NCI-H2227 (cell line): ENCODE data around the gene FUOM.
A peak's percentile ranks its signal among the peaks of the same experiment; 100 is the strongest.

ENCODE experiments used
- DNase-seq: peaks from one replicate; lab custom pipeline; 2025; ENCODE audit not compliant: unreplicated experiment; lab: John Stamatoyannopoulos, UW

The FUOM gene

DNA sequence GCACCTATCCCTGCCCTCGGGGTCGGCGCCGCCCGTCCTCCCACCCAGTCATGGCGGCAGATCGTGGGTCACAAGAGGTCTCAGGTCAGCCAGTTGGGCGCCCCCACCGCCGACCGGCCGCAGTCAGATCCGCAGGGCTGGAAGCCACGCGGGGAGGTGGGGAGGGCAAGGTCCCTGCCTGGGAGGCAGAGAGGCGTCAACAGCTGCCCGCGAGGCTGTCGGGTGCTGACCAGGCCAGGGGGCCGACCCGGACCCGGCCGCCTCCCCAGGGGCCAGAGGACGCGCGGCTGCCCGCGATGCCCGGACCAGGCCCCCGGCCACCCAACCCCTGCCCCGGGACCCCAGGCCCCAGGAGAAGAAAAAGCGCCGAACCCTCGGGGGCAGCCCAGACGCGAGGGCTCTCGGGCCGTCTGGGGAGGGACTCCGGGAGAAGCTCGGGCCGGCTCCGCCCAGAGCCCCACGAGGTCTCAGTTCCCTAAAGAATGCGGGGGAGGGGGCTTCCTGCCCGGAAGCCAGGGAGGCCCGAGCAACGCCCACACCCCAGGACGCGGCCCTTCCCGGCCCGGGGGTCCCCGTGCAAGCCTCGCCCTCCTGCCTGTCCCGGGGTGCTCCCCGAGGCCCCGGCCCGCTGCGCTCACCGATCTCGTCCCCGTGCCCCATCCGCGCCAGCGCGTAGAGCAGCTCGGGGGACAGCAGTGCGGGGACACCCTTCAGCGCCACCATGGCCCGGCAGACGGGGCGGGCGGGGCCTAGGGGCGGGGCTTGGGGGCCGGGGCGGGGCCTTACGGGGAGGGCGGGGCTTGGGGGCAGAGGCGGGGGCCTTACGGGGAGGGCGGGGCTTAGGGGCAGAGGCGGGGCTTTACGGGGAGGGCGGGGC is at the start of gene FUOM:
FUOM (minus strand) TSS at position 735 of the 877 bp plus-strand sequence; CDS start at position 723, 12 bp downstream.
- DNase-seq = peak; percentile 54

DNA sequence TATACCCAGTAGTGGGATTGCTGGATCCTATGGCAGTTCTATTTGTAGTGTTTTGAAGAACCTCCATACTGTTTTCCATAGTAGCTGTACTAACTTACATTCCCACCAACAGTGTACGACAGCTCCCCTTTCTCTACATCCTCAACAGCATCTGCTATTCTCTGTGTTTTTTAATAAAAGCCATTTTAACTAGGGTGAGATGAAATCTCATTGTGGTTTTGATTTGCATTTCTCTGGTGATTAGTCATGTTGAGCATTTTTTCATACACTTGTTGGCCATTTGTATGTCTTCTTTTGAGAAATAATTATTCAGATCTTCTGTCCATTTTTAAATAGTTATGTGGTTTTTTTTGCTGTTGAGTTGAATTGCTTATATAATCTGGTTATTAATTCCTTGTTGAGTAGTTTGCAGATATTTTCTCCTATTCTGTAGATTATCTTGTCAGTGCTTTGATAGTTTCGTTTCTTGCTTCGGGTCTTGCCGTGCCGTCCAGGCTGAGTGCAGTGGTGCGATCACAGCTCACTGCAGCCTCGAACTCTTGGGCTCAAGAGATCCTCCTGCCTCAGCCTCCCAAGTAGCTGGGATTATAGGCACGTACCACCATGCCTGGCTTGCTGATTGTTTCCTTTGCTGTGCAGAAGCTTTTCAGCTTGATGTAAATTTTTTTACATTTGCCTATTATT is 48.2 kb upstream of the FUOM start:
- no peak for DNase-seq

- DNase-seq = no peak
These were observed 47.5 kb upstream of the FUOM start for GRCh38 chr10:133405272-133405671.

DNA sequence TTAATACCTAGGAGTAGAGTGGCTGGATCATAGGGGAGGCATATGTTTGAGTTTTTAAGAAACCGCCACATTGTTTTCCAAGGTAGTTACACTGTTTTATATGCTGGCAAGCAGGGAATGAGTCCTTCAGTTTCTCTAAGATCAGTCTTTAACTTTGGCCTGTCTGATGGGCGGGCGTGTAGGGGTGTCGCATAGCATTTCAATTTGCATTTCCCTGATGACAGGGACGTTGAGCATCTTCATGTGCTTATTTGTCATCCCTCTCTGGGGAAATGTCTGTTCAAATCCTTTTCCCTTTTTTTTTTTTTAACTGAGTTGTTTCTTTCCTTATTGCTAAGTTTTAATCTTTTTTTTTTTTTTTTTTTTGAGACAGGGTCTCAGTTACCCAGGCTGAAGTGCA is 46.0 kb upstream of the FUOM start:
- no peak for DNase-seq

DNA sequence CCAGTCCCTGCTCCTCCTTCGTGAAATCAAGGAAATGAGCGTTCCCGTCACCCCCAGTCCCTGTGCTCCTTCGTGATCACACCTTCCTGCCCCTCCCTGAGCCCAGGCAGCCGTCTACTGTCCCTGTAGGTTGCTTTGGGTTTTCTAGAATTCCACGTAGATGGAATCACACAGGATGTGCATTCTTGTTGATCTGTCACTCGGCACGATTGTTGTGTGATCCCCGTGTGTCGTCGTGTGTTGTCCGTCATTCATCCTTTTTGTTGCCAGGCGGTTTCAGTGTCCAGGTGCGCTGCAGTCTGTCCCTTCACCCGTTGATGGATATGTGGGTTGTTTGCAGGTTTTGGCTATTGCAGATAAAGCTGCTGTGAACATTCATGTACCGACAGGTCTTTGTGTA is 45.5 kb upstream of the FUOM start:
- no peak for DNase-seq

DNA sequence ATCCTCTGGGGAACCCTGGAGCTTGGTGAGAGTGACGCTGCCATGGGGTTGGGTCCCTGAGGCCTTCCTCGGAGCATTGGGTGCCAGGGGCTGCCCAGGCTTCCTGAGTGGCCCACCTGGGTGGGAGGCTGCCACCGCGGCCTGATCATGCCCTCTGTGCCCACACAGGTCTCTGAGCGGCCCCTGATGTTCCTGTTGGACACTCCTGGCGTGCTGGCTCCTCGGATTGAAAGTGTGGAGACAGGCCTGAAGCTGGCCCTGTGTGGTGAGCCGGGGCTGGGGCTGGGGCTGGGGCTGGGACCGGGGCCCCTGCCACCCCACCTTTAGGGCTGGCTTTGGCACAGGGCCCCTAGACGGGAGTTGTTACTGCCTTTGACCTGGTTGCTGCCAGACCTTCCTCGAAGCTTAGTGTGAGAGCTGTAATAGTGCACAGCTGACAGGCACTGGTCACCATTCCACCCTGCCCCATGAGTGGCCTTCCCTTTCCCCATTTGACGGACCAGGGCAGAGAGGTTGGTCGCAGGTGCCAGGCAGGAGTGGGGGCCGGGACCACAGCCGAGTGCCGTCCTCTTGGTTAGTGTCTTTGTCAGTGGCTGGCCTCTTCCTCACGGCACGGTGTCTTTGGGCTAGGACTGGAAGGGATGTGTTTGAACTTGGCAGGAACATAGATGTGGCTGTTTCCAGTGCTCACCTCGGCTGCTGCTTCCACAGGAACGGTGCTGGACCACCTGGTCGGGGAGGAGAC is 44.3 kb upstream of the FUOM start:
- no peak for DNase-seq

DNA sequence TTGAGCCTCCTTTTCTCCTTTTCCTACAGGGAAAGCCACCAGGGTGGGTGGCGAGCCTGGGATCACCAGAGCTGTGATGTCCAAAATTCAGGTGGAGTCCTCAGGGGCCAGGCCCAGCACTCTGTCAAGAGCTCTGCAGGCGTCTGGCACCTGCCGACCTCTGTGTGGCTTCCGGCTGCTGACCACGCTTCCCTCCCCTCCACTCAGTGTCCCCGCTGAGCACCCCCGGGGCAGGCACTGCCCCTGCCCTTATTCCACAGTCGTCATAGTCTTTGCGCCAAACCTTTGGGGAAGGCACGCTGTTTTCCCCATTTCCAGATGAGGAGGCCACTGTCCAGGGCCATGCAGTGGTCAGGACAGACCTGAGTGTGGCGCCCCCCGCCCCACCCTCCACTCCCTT is 43.7 kb upstream of the FUOM start:
- DNase-seq = no peak

GRCh38 chr10:133400624-133401424 is 43.0 kb upstream of the FUOM start:
- no peak for DNase-seq

- no peak for DNase-seq
These were observed 41.3 kb upstream of the FUOM start for GRCh38 chr10:133399123-133399601.

- no peak for DNase-seq
These were observed 40.1 kb upstream of the FUOM start for GRCh38 chr10:133397938-133398337.

GRCh38 chr10:133396035-133396624 is 38.3 kb upstream of the FUOM start:
- DNase-seq = no peak

DNA sequence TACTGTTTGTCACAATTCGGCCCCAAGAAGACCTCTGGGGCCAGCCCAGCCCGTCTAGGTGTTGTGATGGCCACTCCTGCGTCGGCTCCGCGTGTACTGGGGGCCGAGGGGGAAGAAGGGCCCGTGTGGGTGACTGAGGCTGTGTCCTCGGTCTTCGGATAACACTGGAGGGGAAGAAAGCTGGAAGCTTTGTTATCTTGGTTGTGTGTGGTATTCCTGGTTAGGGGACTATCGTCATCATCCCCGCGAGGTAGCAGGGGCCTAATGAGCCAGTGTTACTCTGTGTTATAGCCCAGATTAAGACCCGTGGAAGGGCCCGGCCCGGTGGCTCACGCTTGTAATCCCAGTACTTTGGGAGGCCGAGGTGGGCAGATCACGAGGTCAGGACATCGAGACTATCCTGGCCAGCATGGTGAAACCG is 37.0 kb upstream of the FUOM start:
- DNase-seq = no peak

- DNase-seq = peak; percentile 96
These were observed 36.3 kb upstream of the FUOM start, which contains the start of gene MTG1 for GRCh38 chr10:133394064-133394663. TSS of gene MTG1 (plus strand) at chr10:133394157. CDS start at chr10:133394221, 64 bp downstream.

DNA sequence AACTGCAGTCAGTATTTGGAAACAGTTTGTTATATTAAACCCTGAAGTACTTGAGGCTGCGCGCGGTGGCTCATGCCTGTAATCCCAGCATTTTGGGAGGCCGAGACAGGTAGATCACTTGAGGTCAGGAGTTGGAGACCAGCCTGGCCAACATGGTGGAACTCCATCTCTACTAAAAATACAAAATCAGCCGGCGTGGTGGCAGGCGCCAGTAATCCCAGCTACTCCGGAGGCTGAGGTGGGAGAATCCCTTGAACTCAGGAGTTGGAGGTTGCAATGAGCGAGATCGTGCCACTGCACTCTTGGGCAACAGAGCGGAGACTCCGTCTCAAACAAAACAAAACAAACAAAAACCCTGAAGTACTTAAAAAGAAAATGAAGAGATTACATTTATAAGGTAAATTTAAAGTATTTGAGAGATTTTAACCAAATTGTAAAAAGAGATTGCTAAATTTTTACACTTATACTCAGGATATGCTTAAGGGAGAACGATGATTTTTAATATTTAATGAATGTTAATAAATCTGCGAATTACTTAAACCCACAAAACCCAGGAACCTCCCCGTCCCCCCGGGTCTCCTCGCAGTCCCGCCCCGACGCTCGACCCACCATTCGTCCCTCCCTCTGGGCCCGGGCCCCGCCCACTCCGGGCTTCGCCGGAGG is 35.7 kb upstream of the FUOM start:
- DNase-seq = no peak

DNA sequence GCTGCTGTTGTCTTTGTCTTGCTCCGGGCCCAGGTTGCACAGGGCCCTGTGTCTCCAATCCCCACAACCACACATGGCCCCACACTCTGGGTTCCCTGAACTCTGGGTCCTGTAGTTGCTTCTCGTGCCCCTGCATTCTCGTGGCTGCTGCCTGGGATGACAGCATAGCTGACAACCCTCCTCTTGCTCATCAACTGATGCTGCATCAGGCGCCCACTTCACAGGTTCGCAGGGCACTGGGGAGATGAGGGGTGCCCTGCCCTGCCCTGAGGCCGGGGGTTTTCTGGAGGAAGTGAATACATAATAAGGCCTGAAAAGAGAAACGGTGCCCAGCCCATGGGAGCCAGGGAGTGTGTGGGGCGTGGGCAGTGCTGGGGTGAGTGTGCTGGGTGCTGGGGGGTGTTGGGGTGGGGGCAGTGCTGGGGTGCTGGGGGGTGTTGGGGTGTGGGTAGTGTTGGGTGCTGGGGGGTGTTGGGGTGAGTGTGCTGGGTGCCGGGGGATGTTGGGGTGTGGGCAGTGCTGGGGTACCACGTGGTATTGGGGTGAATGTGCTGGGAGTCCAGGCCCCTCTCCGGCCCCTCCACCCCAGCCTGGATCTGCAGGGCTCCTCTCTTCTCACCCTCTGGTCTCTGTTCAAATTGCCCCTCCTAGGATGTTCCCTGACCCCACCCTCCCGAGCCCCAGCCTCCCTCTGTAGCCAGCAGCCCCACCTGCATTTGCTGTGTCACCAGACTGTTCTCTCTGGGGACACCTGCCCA is 34.1 kb upstream of the FUOM start:
- no peak for DNase-seq

DNA sequence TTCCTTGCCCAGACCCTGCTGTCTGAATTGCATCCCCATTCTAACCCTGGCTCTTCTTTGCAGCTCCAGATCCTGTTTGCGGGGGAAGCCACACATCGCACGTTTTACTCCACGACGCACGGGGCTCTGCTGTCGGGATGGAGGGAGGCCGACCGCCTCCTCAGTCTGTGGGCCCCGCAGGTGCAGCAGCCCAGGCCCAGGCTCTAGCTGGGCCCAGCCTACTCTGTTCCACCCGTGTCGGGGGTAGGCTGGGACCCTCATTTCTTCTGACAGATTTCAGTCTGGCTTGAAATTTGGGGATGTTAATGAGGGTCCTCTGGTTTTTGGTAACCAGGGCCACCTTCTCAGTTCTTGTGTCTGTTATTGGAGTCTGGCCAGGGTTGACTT is 33.4 kb upstream of the FUOM start:
- no peak for DNase-seq

DNA sequence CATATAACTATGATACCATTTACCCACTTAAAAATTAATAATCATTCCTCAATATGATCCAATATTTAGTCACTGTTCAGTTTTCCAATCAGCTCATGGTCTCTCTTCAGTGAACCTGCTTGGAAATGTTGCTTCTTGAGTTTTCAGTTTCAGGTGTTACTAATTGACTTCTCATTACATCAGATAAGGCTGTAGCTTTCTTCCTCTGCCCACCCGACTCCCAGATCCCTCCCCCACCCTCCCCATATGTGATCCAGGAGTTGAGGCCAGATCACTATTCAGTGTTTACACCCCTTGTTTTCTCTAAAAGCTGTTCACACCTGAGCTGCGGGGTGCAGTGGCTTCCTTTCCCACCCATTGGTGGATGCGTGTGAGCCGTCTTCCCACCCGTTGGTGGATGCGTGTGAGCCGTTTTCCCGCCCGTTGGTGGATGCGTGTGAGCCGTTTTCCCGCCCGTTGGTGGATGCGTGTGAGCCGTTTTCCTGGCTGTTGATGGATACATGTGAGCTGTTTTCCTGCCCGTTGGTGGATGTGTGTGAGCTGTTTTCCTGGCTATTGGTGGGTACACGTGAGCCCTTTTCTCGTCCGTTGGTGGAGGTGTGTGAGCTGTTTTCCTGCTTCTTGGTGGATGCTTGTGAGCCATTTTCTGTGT is 32.9 kb upstream of the FUOM start:
- no peak for DNase-seq
